NOMO-1 treated with DMSO at 0.1 percent for 48 hours (cell line): ENCODE data around the gene RFTN1.

Source experiments
- DNase-seq: peaks from one replicate; lab custom pipeline; 2025; ENCODE audit not compliant: unreplicated experiment; lab: John Stamatoyannopoulos, UW

RFTN1 gene

DNA sequence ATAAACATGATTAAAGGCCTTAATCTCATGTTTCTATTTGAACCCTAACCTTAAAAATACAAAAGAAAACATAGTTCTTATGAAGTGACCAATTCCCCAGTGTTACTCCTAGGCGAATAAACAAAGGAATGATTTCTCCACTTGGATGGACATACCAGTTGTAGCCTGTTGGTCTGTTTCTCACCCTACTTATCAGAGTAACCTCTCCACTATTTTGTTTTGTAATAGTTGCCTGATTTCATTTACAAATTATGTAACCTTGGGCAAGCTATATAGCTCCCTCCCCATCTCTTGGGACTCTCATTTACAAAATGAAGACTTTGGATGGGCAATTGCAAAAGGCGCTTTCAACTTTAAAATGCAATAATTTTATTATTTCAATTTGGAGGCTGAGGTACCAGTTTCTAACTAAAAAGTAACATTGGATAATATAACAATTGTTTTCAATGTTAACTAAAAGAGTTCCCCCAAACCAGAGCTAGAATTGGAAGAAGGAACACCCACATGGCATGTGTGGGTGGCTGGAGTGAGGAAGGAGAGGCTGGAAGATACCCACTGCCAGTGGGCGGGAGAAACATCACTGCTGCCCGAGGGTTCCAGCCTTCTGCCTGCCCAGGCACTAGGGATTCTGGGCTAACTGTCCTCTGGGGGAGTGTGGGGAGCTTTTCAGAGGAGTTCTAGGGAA lies 74.2 kb downstream of the RFTN1 start:
- DNase-seq: no peak

DNA sequence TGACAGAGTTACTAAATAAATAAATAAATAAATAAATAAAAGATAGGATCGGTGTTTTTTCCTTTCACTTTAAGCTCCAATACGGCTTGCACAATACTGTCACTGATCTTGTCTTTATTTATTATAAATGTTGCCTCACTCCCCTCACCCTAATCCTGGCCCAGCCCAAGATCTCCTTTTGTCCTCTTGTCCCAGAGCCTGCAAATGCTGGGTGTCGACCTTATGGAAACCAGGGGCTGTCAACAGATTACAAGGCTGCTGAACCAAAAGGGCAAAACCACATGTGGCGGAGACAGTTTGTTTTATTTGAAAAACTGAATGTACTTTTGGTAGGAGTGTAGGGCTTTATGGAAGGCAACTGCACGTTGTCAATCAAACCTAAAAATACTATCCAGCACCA lies 75.9 kb downstream of the RFTN1 start:
- DNase-seq: no peak

DNA sequence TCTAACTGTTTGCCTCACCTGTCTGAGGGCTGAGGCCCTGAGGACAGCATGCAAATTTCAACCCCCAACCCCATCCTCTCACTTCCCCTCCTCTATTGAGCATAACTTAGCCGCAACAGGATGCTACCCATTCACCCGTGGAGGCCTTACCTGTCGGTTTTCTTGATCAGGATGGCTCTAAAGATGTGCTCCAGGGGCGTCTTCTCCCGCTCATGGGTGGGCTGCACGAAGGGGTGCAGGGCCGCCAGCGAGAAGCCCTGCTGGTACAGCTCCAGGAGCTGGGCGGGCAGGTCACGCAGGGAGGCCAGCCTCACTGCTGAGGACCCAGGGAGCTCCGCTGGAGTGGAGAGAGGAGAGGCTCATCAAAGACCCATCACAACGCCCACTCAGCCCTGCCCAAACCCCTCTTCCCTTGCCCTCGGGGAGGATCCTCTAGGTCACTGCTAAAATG lies 79.8 kb downstream of the RFTN1 start:
- DNase-seq: no peak

DNA sequence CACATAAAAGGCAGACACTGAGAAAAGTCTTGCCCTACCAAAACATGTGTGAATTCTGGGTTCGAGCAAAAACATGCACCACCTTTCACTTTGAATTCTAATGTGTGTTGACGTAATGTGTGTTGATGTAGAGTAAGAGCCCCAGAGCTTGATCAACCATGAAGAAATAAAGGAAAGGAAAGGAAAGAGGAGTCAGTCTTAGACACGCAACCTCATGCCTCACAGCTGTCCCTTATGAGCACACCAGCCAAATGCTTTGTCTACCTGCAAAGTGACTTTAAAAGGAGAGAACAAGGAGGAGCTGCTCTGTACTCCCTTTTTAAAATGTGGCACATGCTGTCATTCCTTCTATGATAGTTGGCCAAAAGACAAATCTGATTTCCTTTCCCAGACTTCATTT lies 80.8 kb downstream of the RFTN1 start:
- no peak for DNase-seq

DNA sequence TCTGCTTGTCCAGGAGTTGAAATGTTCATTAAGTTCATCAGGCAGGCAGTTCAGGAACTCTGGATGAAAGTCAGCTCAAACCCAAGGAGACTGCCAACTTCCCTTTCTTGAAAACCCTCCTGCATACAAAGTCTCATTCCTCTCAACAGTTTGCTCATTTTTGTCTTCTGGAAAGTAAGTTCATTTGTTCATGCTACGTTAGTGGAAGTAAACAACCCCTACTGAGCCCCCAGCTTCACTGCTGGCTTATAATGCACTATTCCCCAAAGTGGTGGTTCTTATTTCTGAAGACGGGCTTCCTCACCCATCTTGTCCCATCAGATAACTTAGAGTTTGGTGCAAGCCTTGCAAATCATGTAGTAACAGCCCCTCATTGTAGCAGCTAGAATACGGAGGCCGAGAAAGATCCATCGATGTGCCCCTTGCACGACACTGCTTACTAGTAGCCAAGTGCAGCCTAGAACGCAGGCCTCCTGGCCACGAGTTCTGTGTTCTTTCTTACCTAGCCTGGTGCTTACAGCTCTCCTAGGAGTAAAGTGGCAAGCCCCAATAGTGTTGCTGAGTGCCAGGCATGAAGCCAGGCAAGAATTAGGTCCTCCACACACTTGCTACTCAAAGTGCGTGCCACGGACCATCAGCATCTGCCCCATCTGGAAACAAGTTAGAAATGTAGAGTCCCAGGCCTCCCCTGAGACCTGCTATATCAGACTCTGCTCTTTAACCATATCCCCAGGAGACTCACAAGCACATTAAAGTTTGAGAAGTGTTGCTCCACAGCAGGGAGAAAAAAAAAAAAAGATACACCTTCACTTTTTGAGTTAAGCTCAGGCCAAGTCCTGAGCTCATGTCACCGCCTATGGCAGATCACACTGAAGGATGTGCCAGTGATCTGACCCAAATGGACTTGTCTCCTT lies 82.5 kb downstream of the RFTN1 start:
- DNase-seq: no peak

DNA sequence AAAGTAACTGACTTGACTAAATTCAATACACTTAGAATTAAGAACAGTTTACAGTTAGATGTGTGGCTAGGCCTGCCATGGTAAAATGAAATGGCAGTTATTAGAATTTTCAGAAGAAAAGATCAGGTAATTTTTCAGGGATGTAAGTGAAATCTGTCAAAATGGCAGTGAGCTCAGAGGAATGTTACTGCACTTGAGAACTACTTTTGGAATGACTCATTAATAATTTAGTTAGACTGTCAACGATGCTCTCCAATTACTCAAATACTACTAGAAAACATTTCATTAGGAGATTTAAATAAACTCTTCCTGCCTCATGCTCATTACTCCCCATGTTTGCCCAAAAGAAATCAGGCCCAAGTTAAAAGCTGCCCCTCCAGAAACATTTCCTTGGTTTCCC lies 84.4 kb downstream of the RFTN1 start:
- no peak for DNase-seq

DNA sequence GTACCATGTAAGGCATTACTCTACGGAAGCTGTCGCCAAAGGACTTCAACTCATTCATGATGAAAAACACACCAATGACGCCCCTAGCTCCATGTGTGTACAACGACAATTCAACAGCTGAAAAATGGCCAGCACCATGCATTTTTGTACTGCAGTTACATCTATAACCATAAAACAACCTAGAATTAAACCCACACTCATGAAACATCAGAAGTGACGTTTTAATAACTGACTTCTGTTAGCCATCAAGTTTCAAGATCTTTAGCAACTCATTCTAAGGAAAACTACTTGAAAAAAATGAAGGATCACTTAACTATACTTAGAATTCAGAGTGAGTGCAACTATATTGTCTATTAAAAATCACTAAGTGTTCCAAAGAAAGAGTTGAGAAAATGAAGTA lies 84.9 kb downstream of the RFTN1 start:
- no peak for DNase-seq

DNA sequence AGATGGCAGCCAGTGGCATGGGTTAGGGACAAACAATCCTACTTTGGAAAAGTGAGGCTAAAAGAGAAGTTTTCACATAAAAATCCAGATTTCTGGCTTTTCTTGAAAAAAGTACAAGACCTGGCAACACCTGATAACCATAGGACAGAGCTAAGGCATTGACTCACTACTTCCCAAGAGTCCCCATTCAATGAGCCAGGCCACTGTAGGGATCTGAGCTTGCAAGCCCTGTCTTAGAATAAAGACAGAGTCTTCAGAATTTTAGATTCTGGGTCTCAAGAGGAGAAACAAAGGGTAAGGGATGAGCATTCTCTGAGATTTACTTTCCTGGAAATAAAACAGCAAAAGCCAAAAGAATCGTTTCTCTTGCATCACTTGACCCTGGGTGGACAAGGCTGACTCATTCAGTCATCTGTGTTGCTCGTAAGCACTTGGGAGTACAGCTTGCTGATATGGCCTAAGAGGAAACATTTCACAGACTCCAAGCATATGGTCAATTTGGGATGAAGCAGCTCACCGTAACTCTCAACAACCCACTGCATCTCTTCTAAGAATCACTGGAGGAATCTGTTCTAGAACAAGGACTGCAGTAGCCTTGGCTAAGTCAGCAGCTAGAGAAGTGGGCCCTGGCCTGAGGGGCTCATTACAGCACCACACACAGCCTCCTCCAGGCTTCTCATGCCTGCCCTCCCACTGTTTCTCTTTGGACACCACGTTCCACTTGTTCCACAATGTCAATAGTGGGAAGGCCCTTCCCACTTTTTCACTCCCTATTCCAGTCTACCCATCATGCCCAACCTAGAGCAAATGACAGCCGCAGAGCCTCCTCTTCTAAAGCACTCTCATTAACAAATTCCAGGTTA lies 86.2 kb downstream of the RFTN1 start:
- peak; percentile 50 for DNase-seq

DNA sequence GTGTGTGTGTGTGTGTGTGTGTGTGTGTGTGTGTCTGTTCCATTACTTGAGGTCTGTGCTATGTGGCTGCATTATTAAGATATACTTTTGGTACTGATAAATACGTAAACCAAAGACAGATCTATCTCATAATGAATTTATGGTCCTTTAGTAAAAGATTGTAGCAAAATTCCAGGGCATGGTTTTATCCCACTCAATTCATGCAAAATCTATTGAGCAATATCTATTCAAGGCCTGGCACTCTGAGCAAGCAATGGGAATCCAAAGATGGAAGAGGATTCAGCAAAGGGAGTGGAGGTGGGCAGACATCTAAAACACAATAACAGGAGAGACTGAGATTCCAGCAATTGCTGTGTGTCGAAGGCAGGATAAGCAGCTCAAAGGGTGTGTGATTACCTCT lies 86.8 kb downstream of the RFTN1 start:
- DNase-seq: no peak

DNA sequence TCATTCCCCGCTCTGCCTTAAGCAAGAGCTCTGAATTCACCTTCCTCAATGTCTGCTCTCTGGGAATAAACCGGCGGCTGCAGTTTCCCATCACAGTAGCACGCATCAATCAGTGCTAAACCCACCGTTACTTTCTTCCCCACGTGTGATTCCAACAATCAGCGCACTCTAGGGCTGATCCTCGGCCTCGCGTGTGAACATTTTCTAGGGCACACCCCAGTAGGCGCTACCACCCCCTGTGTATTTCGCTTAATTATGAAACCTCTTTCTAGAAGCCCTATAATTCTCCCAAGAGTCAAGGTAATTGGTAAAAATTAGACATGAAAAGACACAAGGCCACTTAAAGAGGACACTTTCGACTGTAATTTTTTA lies 87.5 kb downstream of the RFTN1 start:
- no peak for DNase-seq

DNA sequence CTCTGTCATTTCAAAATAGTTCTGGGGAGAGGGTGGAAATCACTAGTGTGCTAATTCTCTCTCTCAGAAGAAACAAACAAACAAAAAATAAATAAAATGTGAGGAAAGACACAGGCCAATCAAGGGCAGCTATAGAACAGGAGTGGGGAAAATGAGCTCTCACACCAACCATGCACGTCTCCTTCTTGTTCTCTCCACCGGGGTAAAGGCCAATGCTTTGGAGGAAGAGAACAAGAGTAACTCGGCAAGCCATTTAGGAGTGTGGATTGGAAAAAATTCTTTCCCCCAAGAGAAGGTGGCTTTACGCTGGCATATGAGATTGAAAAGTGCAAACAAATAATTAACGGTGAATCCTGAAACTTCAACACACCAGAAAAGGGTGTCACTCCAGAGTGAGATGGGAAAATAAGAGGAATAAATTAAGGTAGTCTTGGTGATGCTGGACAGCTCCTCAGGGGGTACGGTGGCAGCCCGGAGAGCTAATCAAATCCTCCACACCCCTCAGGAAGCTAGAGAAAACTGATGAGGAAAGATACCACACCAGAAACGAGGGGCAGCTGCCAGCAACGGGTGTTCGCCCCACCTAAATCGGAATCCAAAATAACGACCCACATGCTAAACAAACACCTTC lies 88.0 kb downstream of the RFTN1 start:
- no peak for DNase-seq

DNA sequence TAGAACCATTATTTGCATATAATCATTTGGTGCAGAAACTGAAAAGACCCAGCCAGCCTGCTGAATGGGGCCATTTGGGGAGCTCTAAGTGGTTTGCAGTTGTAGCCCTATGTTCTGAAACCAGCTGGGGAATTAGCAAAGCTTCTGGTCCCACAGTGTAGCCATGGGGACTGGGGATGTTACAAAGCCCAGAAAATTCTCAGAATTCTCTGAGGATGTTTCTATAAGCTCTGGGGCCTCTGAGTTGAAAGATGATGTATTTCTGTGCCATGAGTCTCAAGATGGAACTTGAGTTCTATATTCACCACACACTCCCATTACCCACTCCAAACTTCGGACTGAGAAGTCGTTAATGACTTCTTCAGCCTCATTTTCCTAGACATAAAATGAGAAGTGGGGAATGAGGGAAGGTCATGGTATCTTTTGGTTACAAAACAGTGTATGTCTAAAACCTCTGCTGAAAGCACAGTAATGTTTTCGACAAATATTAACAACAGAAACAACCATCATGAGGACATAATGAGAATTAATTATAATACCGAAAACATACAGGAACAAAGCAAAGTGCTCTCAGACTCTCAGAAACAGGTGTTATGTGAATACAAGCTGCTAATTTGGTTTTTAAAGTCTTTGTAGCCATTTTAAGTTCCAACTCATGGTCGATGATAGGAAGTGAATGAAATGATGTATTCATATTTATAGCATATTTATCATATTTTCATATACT lies 89.4 kb downstream of the RFTN1 start:
- DNase-seq: no peak

DNA sequence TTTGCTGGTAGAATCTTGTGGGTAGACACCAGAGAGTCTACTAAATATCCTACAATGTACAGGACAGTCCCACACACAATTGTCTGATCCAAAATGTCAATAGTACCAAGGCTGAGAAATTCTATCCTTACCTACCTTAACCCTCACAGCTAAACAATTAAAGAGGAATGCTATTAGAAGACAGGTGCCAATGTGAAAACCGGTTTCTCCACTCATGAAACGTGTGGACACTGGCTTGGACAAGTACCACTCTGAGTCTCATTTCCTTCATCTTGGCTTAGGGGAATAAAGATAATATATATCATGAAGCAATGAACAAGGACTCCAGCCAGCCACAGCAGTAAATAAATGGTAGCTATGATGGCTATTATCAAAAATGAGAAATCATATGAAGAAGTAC lies 90.2 kb downstream of the RFTN1 start:
- DNase-seq: no peak

DNA sequence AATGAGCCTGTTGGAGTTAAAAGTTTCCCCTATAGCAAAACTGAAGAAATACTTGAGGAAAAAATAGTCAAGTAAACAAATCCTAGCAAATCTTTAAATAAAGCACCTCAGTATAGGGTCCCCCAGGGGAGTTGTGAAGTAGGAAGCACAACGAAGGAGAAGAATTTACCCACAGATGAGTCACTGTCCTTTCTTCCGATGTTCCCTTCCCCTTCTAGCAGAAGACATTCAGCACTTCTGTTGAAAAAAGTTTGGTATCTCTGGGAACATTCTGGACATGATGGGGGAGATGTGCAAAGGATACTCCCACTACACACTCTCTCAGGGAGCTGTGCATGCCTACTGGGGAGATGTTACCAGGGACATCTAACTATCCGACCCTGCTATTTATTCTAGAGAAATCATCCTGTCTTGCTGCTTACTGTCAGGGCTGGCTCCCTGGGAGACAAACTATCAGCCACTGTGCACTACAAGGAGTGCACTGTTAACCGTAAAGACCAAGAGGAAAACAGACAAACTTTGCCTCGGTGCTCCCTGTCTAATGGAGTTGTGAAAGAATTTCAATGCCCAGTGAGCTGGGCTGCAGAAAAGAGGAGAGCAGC lies 93.8 kb downstream of the RFTN1 start:
- DNase-seq: peak; percentile 7

DNA sequence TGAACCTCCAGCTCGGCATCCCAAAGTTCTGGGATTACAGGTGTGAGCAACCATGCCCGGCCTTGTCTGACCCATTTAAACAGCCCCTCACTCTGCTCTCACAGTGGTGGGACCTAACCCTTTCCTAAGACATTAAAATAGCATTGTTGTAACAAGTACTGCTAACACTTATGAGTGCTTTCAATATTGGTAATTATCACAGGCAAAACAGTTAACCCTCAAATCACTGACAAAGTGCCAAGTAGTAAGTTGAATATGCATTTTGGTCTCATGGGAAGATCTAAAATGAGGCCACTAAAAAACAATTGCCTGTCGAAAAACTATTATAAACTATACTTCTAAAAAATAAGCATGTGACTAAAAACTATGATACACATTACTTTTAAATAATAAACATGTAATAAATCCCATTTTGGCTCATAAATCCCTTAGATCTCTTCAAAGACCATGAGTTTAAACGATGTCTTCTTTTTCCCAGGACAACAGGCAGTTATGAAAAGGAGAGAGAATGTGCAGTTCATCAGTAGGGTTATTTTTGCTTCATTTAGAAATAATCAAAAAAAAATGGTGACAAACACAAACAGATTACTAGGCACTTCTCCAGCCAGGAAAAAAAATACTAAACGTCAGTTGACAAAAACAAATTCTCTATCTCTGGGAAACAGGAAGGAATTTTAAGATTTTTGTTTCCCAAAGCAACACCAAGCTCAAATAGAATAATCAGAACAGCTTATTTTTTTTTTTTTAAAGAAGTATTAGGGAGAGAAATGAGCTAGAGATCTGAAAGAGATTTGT lies 95.4 kb downstream of the RFTN1 start:
- no peak for DNase-seq

DNA sequence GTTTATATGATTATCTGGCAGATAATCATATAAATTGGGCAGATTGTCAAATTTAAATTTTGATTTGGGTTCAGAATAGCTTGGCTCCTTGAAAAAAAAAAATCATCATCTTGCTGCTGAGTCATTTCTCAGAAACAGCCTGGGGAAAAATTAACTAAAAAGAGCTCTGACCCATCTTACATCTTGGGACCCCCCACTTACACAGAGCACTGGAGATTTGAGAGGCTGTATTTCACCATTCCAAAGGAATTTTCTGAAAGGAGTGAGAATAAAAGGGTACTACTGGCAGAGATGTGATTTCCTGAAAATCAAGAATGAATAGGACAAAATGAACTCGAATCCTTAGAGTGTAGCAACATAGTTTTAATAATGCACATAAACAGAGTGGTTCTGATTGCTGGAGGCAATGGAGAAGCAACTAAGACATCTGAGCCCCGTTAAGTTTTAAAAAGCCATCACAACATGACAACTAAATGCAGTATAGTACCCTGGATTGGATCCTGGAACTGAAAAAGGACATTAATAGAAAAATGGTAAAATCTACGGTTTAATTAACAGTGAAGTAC lies 97.5 kb downstream of the RFTN1 start:
- DNase-seq: no peak

DNA sequence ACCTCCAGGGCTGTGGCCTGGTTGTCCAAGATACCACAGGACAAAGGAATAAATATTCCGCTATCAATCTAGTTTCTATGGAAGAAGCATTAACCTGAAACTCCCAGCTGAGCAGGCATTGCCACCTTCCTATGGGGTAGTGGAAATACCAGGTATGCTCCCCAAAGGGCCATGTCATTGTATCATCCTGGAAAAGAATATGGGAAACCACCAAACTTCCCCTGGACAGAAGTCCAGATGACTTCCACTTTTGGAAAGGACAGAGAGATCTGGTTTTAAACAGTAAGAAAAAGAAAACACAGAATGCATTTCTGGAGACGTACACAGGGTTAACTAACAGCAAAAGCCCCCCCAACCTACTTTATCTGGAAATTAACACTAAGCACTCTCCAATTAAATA lies 100.2 kb downstream of the RFTN1 start:
- DNase-seq: no peak

DNA sequence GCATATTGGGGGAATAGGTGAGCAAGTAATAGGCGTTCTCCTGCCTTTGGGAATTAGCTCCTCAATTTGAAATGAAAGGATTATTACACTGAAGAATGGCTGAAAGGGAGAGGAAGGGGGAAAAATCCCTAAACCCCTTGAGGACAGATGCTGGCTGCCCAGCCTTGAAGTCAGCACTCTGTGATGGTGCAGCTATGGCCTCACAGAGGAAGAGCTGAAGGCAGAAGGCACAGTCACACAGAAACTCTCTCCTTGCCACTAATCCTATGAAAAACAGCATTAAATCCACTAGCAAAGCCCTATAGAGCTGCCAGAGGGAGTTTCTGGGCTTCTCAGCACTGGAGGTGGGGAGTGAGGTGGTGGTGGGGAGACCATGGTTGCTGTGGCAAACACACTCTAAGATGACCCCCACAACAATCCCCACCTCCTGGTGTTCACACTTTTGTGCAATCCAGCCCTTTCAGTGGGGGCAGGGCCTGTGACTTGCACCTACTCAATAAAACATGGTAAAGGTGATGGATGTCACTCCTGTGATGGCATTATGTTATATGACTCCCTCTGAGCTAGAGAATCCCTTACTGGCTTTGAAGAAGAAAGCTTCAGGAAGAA lies 101.2 kb downstream of the RFTN1 start:
- DNase-seq: no peak
